ENCODE data around the gene NELFB.

Gene NELFB

GRCh38 chr9:137254624-137255447, at the start of gene NELFB:
NELFB (plus strand) TSS chr9:137255327.
- in situ Hi-C loops (cut with HindIII; ENCODE audit: low sequenced_read_pairs), result no loop called here

GRCh38 chr9:137206602-137207001, 48.5 kb upstream of the NELFB start:
- in situ Hi-C loops (cut with HindIII; ENCODE audit: low sequenced_read_pairs), result no loop called here

GRCh38 chr9:137211532-137211931, 43.6 kb upstream of the NELFB start:
- in situ Hi-C loops (cut with HindIII; ENCODE audit: low sequenced_read_pairs), result no loop called here

- in situ Hi-C loops (cut with HindIII; ENCODE audit: low sequenced_read_pairs), result no loop called here
Observed at GRCh38 chr9:137212520-137212919, 42.6 kb upstream of the NELFB start.

GRCh38 chr9:137213160-137214060, 41.7 kb upstream of the NELFB start:
- in situ Hi-C loops (cut with HindIII; ENCODE audit: low sequenced_read_pairs), result no loop called here

- in situ Hi-C loops (cut with HindIII; ENCODE audit: low sequenced_read_pairs), result no loop called here
Observed at GRCh38 chr9:137214620-137215019, 40.5 kb upstream of the NELFB start.

- in situ Hi-C loops (cut with HindIII; ENCODE audit: low sequenced_read_pairs), result no loop called here
Observed at GRCh38 chr9:137215196-137215986, 39.7 kb upstream of the NELFB start.

- in situ Hi-C loops (cut with HindIII; ENCODE audit: low sequenced_read_pairs), result no loop called here
Observed at GRCh38 chr9:137216188-137216965, 38.8 kb upstream of the NELFB start.

GRCh38 chr9:137217276-137218211, 37.6 kb upstream of the NELFB start:
- in situ Hi-C loops (cut with HindIII; ENCODE audit: low sequenced_read_pairs), result no loop called here

- in situ Hi-C loops (cut with HindIII; ENCODE audit: low sequenced_read_pairs), result no loop called here
Observed at GRCh38 chr9:137218212-137218753, 36.8 kb upstream of the NELFB start.

- in situ Hi-C loops (cut with HindIII; ENCODE audit: low sequenced_read_pairs), result no loop called here
Observed at GRCh38 chr9:137218754-137219271, 36.3 kb upstream of the NELFB start.

GRCh38 chr9:137219757-137220316, 35.3 kb upstream of the NELFB start:
- in situ Hi-C loops (cut with HindIII; ENCODE audit: low sequenced_read_pairs), result loop anchor here (5.0 kb wide), 1 partner anchor 53 kb away; no protein-coding TSS in a partner anchor

- in situ Hi-C loops (cut with HindIII; ENCODE audit: low sequenced_read_pairs), result loop anchor here (5.0 kb wide), 1 partner anchor 53 kb away; no protein-coding TSS in a partner anchor
Observed at GRCh38 chr9:137220317-137221094, 34.6 kb upstream of the NELFB start.

GRCh38 chr9:137221095-137221505, 34.0 kb upstream of the NELFB start:
- in situ Hi-C loops (cut with HindIII; ENCODE audit: low sequenced_read_pairs), result loop anchor here (5.0 kb wide), 1 partner anchor 54 kb away; no protein-coding TSS in a partner anchor

GRCh38 chr9:137221506-137222111, 33.5 kb upstream of the NELFB start:
- in situ Hi-C loops (cut with HindIII; ENCODE audit: low sequenced_read_pairs), result loop anchor here (5.0 kb wide), 1 partner anchor 54 kb away; no protein-coding TSS in a partner anchor

- in situ Hi-C loops (cut with HindIII; ENCODE audit: low sequenced_read_pairs), result loop anchor here (5.0 kb wide), 1 partner anchor 55 kb away; no protein-coding TSS in a partner anchor
Observed at GRCh38 chr9:137222190-137223077, 32.7 kb upstream of the NELFB start, which contains the start of gene RNF208. RNF208 (minus strand) TSS chr9:137222240; CDS start chr9:137221212, 1,028 bp downstream.
